NCI-H1092 treated with DMSO at 0.1 percent for 48 hours (cell line): ENCODE data around the gene TYW1.
"Not testable (repeated sequence)": the region's sequence is repeated elsewhere in the genome, so short reads cannot be mapped to it uniquely, and the experiment has no call there.

Experiments used
- DNase-seq: peaks from one replicate; lab custom pipeline; 2025; lab: John Stamatoyannopoulos, UW

Gene TYW1

GRCh38 chr7:67045496-67045995, 48.9 kb downstream of the TYW1 start:
- no peak for DNase-seq

GRCh38 chr7:67046819-67047218, 50.2 kb downstream of the TYW1 start:
- DNase-seq, result not testable (repeated sequence)

GRCh38 chr7:67049908-67050307, 53.3 kb downstream of the TYW1 start:
- not testable (repeated sequence) for DNase-seq

- not testable (repeated sequence) for DNase-seq
Measured at GRCh38 chr7:67052161-67052560, 55.5 kb downstream of the TYW1 start.

GRCh38 chr7:67056683-67057082, 60.0 kb downstream of the TYW1 start:
- no peak for DNase-seq

- not testable (repeated sequence) for DNase-seq
Measured at GRCh38 chr7:67061321-67061720, 64.7 kb downstream of the TYW1 start.

GRCh38 chr7:67062802-67063201, 66.2 kb downstream of the TYW1 start:
- not testable (repeated sequence) for DNase-seq

- DNase-seq, result not testable (repeated sequence)
Measured at GRCh38 chr7:67066950-67067622, 70.5 kb downstream of the TYW1 start.

GRCh38 chr7:67076120-67076519, 79.5 kb downstream of the TYW1 start:
- not testable (repeated sequence) for DNase-seq

- not testable (repeated sequence) for DNase-seq
Measured at GRCh38 chr7:67082880-67083279, 86.2 kb downstream of the TYW1 start.

GRCh38 chr7:67089261-67089660, 92.6 kb downstream of the TYW1 start:
- not testable (repeated sequence) for DNase-seq

- DNase-seq, result not testable (repeated sequence)
Measured at GRCh38 chr7:67091053-67091452, 94.4 kb downstream of the TYW1 start.

GRCh38 chr7:67098031-67098430, 101.4 kb downstream of the TYW1 start:
- DNase-seq, result not testable (repeated sequence)

- DNase-seq, result not testable (repeated sequence)
Measured at GRCh38 chr7:67099406-67099805, 102.8 kb downstream of the TYW1 start.

- DNase-seq, result not testable (repeated sequence)
Measured at GRCh38 chr7:67100038-67100437, 103.4 kb downstream of the TYW1 start.

- no peak for DNase-seq
Measured at GRCh38 chr7:67100956-67101361, 104.3 kb downstream of the TYW1 start.

- DNase-seq, result not testable (repeated sequence)
Measured at GRCh38 chr7:67104937-67105336, 108.3 kb downstream of the TYW1 start.

GRCh38 chr7:67105377-67105776, 108.7 kb downstream of the TYW1 start:
- DNase-seq, result no peak

- not testable (repeated sequence) for DNase-seq
Measured at GRCh38 chr7:67106255-67106654, 109.6 kb downstream of the TYW1 start.

GRCh38 chr7:67111342-67111741, 114.7 kb downstream of the TYW1 start:
- not testable (repeated sequence) for DNase-seq

GRCh38 chr7:67114483-67115246, 118.0 kb downstream of the TYW1 start:
- DNase-seq, result not testable (repeated sequence)

GRCh38 chr7:67120491-67120890, 123.9 kb downstream of the TYW1 start:
- DNase-seq, result not testable (repeated sequence)

GRCh38 chr7:67128257-67128656, 131.6 kb downstream of the TYW1 start:
- not testable (repeated sequence) for DNase-seq
